Measurements from ENCODE around the gene SMIM21.

The SMIM21 gene

DNA sequence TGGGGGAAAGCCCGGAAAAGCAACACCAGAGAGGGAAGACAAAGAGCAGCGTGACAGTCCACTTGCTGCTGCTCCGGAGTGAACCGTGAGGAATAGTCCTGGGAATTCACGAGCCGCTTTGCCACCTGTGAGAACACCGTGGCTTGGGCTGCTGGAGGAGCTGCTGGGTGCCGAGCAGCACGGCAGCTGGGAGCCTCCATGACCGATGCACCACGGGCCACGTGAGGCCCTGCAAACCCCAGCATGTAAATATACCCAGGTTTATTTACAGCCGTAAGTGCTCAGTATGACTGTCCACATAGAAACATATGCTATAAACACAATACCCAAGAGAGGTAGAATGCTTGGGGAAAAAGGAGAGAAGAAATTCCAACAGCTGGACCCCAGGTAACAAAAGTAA is 65.1 kb downstream of the SMIM21 start:
- no peak overlapping the region for H3K4me3 ChIP-seq (ENCODE audit: low read length)
- no peak overlapping the region for H3K9ac ChIP-seq (ENCODE audit: low read length)
- no peaks in the 10 kb centered on the region for H3K27me3 ChIP-seq (replicated peaks; ENCODE audit: insufficient read depth, low read length)
- no peak overlapping the region for H3K4me2 ChIP-seq (ENCODE audit: low read depth, low read length)
- no peaks in the 10 kb centered on the region for H3K4me1 ChIP-seq (ENCODE audit: low read length)
- no peak overlapping the region for H3K27ac ChIP-seq (ENCODE audit: low read length)
- no peak for DNase-seq
- H2AFZ ChIP-seq (ENCODE audit: low read length): no peak overlapping the region
- no peaks in the 10 kb centered on the region for H3K9me3 ChIP-seq (replicated peaks; ENCODE audit: insufficient read depth, low read length)
- H3K79me2 ChIP-seq (ENCODE audit: low read length): no peaks in the 10 kb centered on the region
- no peaks in the 10 kb centered on the region for H4K20me1 ChIP-seq (ENCODE audit: insufficient read depth, low read length)
- no peaks in the 10 kb centered on the region for H3K9me2 ChIP-seq (replicated peaks; ENCODE audit: insufficient read depth, low read length)
- H3K36me3 ChIP-seq (replicated peaks; ENCODE audit: insufficient read depth, low read length): no peaks in the 10 kb centered on the region
- no peaks in the 10 kb centered on the region for H3F3A ChIP-seq (ENCODE audit: insufficient read depth, low read length)
- TF ChIP-seq EZH2phosphoT487 (IDR thresholded peaks at IDR 0.05; ENCODE audit: low read length) (no peak), EZH2 (optimal IDR thresholded peaks at IDR 0.05; ENCODE audit: low read depth, low read length) (no peak)
- TF ChIP-seq, protein P1, sequence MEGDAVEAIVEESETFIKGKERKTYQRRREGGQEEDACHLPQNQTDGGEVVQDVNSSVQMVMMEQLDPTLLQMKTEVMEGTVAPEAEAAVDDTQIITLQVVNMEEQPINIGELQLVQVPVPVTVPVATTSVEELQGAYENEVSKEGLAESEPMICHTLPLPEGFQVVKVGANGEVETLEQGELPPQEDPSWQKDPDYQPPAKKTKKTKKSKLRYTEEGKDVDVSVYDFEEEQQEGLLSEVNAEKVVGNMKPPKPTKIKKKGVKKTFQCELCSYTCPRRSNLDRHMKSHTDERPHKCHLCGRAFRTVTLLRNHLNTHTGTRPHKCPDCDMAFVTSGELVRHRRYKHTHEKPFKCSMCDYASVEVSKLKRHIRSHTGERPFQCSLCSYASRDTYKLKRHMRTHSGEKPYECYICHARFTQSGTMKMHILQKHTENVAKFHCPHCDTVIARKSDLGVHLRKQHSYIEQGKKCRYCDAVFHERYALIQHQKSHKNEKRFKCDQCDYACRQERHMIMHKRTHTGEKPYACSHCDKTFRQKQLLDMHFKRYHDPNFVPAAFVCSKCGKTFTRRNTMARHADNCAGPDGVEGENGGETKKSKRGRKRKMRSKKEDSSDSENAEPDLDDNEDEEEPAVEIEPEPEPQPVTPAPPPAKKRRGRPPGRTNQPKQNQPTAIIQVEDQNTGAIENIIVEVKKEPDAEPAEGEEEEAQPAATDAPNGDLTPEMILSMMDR (IDR thresholded peaks at IDR 0.05; ENCODE audit: low read length): no peak

DNA sequence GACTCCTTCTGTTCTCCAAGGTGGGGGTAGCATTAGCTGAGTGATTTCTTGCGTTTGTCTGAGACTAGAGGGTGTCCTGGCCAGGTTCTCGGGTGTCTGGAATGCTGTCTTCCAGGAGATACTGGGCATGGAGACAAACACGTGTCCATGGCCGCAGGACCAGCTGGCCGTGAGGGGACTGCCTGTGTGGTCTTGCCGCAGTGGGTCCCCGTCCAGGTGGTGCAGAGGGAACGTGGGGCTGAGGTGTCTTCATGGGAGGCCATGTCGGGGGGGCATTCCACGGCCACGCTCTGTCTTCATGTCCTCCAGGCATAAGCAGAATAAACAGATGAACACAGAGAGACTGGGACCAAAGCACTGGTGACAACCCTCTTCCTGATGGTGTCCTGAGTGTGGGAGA is 66.6 kb downstream of the SMIM21 start:
- Histone ChIP-seq H3F3A (ENCODE audit: insufficient read depth, low read length) (no peaks in the 10 kb centered on the region), H3K4me2 (ENCODE audit: low read depth, low read length) (no peak overlapping the region), H3K9ac (ENCODE audit: low read length) (no peak overlapping the region), H3K27ac (ENCODE audit: low read length) (no peak overlapping the region), H3K27me3 (replicated peaks; ENCODE audit: insufficient read depth, low read length) (no peaks in the 10 kb centered on the region), H3K9me2 (replicated peaks; ENCODE audit: insufficient read depth, low read length) (no peaks in the 10 kb centered on the region), H2AFZ (ENCODE audit: low read length) (no peak overlapping the region), H3K4me3 (ENCODE audit: low read length) (no peak overlapping the region), H3K79me2 (ENCODE audit: low read length) (no peaks in the 10 kb centered on the region), H3K36me3 (replicated peaks; ENCODE audit: insufficient read depth, low read length) (no peaks in the 10 kb centered on the region), H3K9me3 (replicated peaks; ENCODE audit: insufficient read depth, low read length) (no peaks in the 10 kb centered on the region), H3K4me1 (ENCODE audit: low read length) (no peaks in the 10 kb centered on the region), H4K20me1 (ENCODE audit: insufficient read depth, low read length) (no peaks in the 10 kb centered on the region)
- TF ChIP-seq, protein P1 (IDR thresholded peaks at IDR 0.05; ENCODE audit: low read length): no peak
- TF ChIP-seq EZH2phosphoT487 (IDR thresholded peaks at IDR 0.05; ENCODE audit: low read length): no peak
- no peak for TF ChIP-seq EZH2 (optimal IDR thresholded peaks at IDR 0.05; ENCODE audit: low read depth, low read length)
- no peak for DNase-seq

DNA sequence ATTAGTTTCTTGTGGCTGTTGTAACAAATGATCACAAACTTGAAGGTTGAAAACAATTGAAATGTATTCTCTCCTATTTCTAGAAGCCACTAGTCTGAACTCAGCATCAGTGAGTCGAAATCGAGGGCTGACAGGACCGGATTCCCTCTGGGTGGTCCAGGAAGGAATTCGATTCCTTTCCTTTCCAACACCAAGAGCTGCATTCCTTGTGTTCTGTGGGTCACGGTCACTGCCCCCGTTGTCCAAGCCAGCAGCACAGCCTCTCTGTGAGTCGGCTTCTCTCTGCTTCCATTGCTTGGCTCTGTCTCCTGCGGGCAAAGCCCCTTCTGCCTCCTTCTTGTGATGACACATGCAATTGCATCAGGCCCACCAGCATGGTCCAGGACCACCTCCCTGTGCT is 67.3 kb downstream of the SMIM21 start:
- no peak for DNase-seq
- Histone ChIP-seq H3F3A (ENCODE audit: insufficient read depth, low read length) (no peaks in the 10 kb centered on the region), H3K4me1 (ENCODE audit: low read length) (no peaks in the 10 kb centered on the region), H3K27ac (ENCODE audit: low read length) (no peak overlapping the region), H3K36me3 (replicated peaks; ENCODE audit: insufficient read depth, low read length) (no peaks in the 10 kb centered on the region), H3K9me2 (replicated peaks; ENCODE audit: insufficient read depth, low read length) (no peaks in the 10 kb centered on the region), H3K79me2 (ENCODE audit: low read length) (no peaks in the 10 kb centered on the region), H3K4me2 (ENCODE audit: low read depth, low read length) (no peak overlapping the region), H3K9me3 (replicated peaks; ENCODE audit: insufficient read depth, low read length) (no peaks in the 10 kb centered on the region), H4K20me1 (ENCODE audit: insufficient read depth, low read length) (no peaks in the 10 kb centered on the region), H3K27me3 (replicated peaks; ENCODE audit: insufficient read depth, low read length) (no peaks in the 10 kb centered on the region), H2AFZ (ENCODE audit: low read length) (no peak overlapping the region), H3K4me3 (ENCODE audit: low read length) (no peak overlapping the region), H3K9ac (ENCODE audit: low read length) (no peak overlapping the region)
- TF ChIP-seq, protein P1 (IDR thresholded peaks at IDR 0.05; ENCODE audit: low read length): no peak
- TF ChIP-seq EZH2phosphoT487 (IDR thresholded peaks at IDR 0.05; ENCODE audit: low read length) (no peak), EZH2 (optimal IDR thresholded peaks at IDR 0.05; ENCODE audit: low read depth, low read length) (no peak)
